ENCODE measurements around the gene KIF2C.

DNA sequence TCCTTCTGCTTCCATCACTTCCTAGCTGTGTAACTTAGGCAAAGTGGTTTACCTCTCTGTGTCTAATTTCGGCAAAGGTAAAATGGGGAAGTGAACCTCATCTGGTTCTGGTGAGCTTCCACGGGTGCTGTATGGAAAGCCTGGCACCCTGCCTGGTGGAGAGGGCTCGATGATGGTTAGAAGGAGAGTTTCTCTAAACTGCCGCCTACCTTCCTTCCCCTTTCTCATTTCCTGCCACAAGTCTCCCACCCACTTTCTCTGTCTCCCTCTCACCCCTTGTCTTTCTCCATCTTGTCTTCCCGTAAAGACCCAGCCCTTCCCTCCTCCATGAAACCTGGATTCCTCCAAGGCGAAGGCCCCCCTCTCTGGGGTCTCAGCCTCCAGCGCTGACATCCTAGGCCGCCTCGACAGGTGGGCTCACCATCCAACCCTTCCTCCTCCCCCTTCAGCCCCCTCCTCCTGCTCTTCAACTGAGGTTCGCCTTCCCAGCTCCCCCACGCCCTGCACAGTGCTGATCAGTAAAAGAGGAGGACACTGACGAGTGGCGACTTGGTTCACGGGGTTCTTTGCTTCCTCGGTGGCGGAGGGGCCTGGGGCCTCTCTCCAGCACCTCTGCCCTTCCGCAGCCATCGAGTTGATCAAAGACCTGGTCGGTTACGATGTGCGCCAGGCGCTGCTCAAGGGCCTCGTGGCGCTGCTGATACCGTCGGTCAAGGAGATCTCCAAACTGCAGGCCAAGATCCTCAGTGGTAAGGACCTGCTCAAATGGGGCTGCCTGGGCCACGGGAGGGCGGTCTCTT is 15.9 kb upstream of the KIF2C start:
- TF ChIP-seq CTCF (IDR thresholded peaks at IDR 0.05 in 8 of 11, conservative IDR thresholded peaks at IDR 0.05 in 3 of 11) (no peak), POLR2AphosphoS5 (IDR thresholded peaks at IDR 0.05) (peak in 2 of 3 donors; percentile 9 to 64), POLR2A (IDR thresholded peaks at IDR 0.05) (no peak)

Measured in spleen (tissue), 7 donors.